Stimulated activated CD4-positive, alpha-beta T cell treated with anti-CD3 and anti-CD28 coated beads, Interleukin-2, amount 100 ng/mL, for 4 hours (primary cell): Measurements from ENCODE around the gene KIAA1586.
"Not testable (repeated sequence)": the region's sequence is repeated elsewhere in the genome, so short reads cannot be mapped to it uniquely, and the experiment has no call there.

Source experiments
- DNase-seq: peaks from one replicate; pipeline ENCODE4 v3.0.0-alpha.2; 2020; ENCODE audit warnings: low read depth

KIAA1586 gene

GRCh38 chr6:57046332-57047256, at the start of gene KIAA1586:
Gene KIAA1586, plus strand, starts transcription at chr6:57046693. Its CDS starts 63 bp downstream, at chr6:57046756.
- peak; percentile 70 for DNase-seq

GRCh38 chr6:56999049-56999448, 47.4 kb upstream of the KIAA1586 start:
- no peak for DNase-seq

- DNase-seq = not testable (repeated sequence)
Measured at GRCh38 chr6:56999748-57000147, 46.7 kb upstream of the KIAA1586 start.

GRCh38 chr6:57002197-57002596, 44.3 kb upstream of the KIAA1586 start:
- no peak for DNase-seq

- DNase-seq = no peak
Measured at GRCh38 chr6:57004292-57004691, 42.2 kb upstream of the KIAA1586 start.

GRCh38 chr6:57006101-57006500, 40.4 kb upstream of the KIAA1586 start:
- no peak for DNase-seq

GRCh38 chr6:57008069-57008468, 38.4 kb upstream of the KIAA1586 start:
- DNase-seq = not testable (repeated sequence)

- DNase-seq = no peak
Measured at GRCh38 chr6:57013521-57013926, 33.0 kb upstream of the KIAA1586 start.

GRCh38 chr6:57017069-57017468, 29.4 kb upstream of the KIAA1586 start:
- DNase-seq = no peak

- DNase-seq = no peak
Measured at GRCh38 chr6:57017841-57018240, 28.7 kb upstream of the KIAA1586 start.

GRCh38 chr6:57019434-57019833, 27.1 kb upstream of the KIAA1586 start:
- no peak for DNase-seq

GRCh38 chr6:57021086-57021720, 25.3 kb upstream of the KIAA1586 start:
- DNase-seq = no peak

- DNase-seq = no peak
Measured at GRCh38 chr6:57024321-57024720, 22.2 kb upstream of the KIAA1586 start.

GRCh38 chr6:57024775-57025174, 21.7 kb upstream of the KIAA1586 start:
- no peak for DNase-seq

GRCh38 chr6:57026001-57026400, 20.5 kb upstream of the KIAA1586 start:
- no peak for DNase-seq

- DNase-seq = no peak
Measured at GRCh38 chr6:57027301-57027700, 19.2 kb upstream of the KIAA1586 start.

- DNase-seq = no peak
Measured at GRCh38 chr6:57029213-57029612, 17.3 kb upstream of the KIAA1586 start.

GRCh38 chr6:57033228-57033627, 13.3 kb upstream of the KIAA1586 start:
- DNase-seq = no peak

- no peak for DNase-seq
Measured at GRCh38 chr6:57035549-57035948, 10.9 kb upstream of the KIAA1586 start.

- no peak for DNase-seq
Measured at GRCh38 chr6:57038906-57039305, 7.6 kb upstream of the KIAA1586 start.

- no peak for DNase-seq
Measured at GRCh38 chr6:57040011-57040410, 6.5 kb upstream of the KIAA1586 start.

GRCh38 chr6:57044061-57044460, 2.4 kb upstream of the KIAA1586 start:
- not testable (repeated sequence) for DNase-seq

GRCh38 chr6:57044568-57044967, 1.9 kb upstream of the KIAA1586 start:
- DNase-seq = no peak
